ENCODE measurements around the gene LCN1.
"Not testable (repeated sequence)": the region's sequence is repeated elsewhere in the genome, so short reads cannot be mapped to it uniquely, and the experiment has no call there.

GRCh38 chr9:135534192-135534711 is 13.0 kb downstream of the LCN1 start:
- TF ChIP-seq EP300, POLR2A (IDR thresholded peaks at IDR 0.05): not testable (repeated sequence)

All from upper lobe of left lung (tissue), 4 donors.